ENCODE data around the gene AMDHD2.

AMDHD2 gene, protein sequence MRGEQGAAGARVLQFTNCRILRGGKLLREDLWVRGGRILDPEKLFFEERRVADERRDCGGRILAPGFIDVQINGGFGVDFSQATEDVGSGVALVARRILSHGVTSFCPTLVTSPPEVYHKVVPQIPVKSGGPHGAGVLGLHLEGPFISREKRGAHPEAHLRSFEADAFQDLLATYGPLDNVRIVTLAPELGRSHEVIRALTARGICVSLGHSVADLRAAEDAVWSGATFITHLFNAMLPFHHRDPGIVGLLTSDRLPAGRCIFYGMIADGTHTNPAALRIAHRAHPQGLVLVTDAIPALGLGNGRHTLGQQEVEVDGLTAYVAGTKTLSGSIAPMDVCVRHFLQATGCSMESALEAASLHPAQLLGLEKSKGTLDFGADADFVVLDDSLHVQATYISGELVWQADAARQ

GRCh38 chr16:2520097-2520783 is at the start of gene AMDHD2:
AMDHD2 (plus strand) TSS chr16:2520371; CDS start chr16:2520459, 88 bp downstream.
- Histone ChIP-seq H4K20me1 (peaks cover 58 to 92% (median 69%) of the 10 kb centered on the region in 11 experiments), H3K36me3 (peaks cover 35 to 68% (median 54%) of the 10 kb centered on the region in 11 experiments), H3K9me3 (replicated peaks in 1 of 11) (no peaks in the 10 kb centered on the region), H3K4me1 (peaks cover 42 to 85% (median 57%) of the 10 kb centered on the region in 10 experiments), H3K27ac (peak within 1 kb of the TSS; percentile 67 to 99 (median 80); a peak in 20 of 22 replicates), H3K4me2 (peak within 1 kb of the TSS; percentile 93 to 100 (median 97)), H3K27me3 (no peaks in the 10 kb centered on the region), H3K4me3 (peak within 1 kb of the TSS; percentile 63 to 99 (median 72)), H3K9ac (peak within 1 kb of the TSS; percentile 82 to 100 (median 97))
- TF ChIP-seq Cebpa-rat (IDR thresholded peaks at IDR 0.05), result no peak

DNA sequence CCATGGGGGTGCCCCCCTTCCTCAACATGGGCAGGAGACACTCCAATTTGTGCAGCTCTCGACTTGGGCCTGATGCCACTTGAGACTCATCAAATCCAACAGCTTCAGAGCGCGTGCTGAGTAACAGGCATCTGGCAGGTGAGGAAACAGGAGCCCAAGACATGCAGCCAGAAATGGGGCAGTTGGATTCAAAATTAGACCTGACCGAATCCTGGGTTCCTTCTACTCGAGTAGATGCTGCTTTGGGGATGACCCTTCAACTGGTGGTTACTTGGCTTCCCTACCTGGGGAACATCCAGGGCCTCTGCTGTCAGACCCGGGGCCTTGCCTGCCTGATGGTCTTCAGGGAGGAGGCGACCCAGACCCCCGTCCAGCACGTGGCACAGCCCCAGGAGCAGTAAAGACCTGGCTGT is 49.6 kb upstream of the AMDHD2 start:
- Histone ChIP-seq H3K4me2 (peak overlapping the region; percentile 85 to 100 (median 100); a peak in 20 of 22 replicates), H4K20me1 (peaks cover 8 to 71% (median 38%) of the 10 kb centered on the region in 11 experiments; a peak in 20 of 22 replicates), H3K9me3 (replicated peaks in 1 of 11) (no peaks in the 10 kb centered on the region), H3K9ac (peak overlapping the region in 5 of 11 experiments; percentile 63 to 81 (median 76); a peak in 8 of 22 replicates), H3K27me3 (peaks cover 0 to 69% (median 0%) of the 10 kb centered on the region in 11 experiments; a peak in 8 of 22 replicates), H3K4me1 (peaks cover 52 to 90% (median 78%) of the 10 kb centered on the region in 10 experiments), H3K36me3 (no peaks in the 10 kb centered on the region), H3K4me3 (peak overlapping the region in 1 of 10 experiments; percentile 84; a peak in 2 of 20 replicates), H3K27ac (peak overlapping the region in 1 of 11 experiments; percentile 31; a peak in 1 of 22 replicates)
- TF ChIP-seq Cebpa-rat (IDR thresholded peaks at IDR 0.05), result no peak

- Histone ChIP-seq H3K4me1 (peaks cover 58 to 90% (median 80%) of the 10 kb centered on the region in 10 experiments), H3K36me3 (0 out of 22 replicates have a peak, but pooled peaks cover 0 to under 1% (median 0%) of the 10 kb centered on the region in 11 experiments), H4K20me1 (peaks cover 8 to 71% (median 38%) of the 10 kb centered on the region in 11 experiments; a peak in 20 of 22 replicates), H3K4me2 (peak within 1 kb of the TSS; percentile 97 to 100 (median 100)), H3K27me3 (peaks cover 0 to 69% (median 0%) of the 10 kb centered on the region in 11 experiments; a peak in 8 of 22 replicates), H3K9ac (peak within 1 kb of the TSS; percentile 20 to 81 (median 63); a peak in 19 of 22 replicates), H3K4me3 (peak within 1 kb of the TSS; percentile 21 to 84 (median 50); a peak in 19 of 20 replicates), H3K27ac (peak within 1 kb of the TSS in 8 of 11 experiments; percentile 46 to 67 (median 60); a peak in 16 of 22 replicates), H3K9me3 (replicated peaks in 1 of 11) (no peaks in the 10 kb centered on the region)
- no peak for TF ChIP-seq Cebpa-rat (IDR thresholded peaks at IDR 0.05)
Measured at GRCh38 chr16:2471016-2471652, 49.0 kb upstream of the AMDHD2 start, which contains the start of gene NTN3. NTN3 (plus strand) TSS chr16:2471297; CDS start chr16:2471702, 405 bp downstream.

DNA sequence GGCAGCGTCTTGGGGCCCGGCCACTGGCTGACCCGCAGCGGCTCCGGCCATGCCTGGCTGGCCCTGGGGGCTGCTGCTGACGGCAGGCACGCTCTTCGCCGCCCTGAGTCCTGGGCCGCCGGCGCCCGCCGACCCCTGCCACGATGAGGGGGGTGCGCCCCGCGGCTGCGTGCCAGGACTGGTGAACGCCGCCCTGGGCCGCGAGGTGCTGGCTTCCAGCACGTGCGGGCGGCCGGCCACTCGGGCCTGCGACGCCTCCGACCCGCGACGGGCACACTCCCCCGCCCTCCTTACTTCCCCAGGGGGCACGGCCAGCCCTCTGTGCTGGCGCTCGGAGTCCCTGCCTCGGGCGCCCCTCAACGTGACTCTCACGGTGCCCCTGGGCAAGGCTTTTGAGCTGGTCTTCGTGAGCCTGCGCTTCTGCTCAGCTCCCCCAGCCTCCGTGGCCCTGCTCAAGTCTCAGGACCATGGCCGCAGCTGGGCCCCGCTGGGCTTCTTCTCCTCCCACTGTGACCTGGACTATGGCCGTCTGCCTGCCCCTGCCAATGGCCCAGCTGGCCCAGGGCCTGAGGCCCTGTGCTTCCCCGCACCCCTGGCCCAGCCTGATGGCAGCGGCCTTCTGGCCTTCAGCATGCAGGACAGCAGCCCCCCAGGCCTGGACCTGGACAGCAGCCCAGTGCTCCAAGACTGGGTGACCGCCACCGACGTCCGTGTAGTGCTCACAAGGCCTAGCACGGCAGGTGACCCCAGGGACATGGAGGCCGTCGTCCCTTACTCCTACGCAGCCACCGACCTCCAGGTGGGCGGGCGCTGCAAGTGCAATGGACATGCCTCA is 48.3 kb upstream of the AMDHD2 start:
- H3K4me1 ChIP-seq, result peaks cover 64 to 90% (median 82%) of the 10 kb centered on the region in 10 experiments
- H4K20me1 ChIP-seq, result peaks cover 14 to 71% (median 41%) of the 10 kb centered on the region in 11 experiments; a peak in 20 of 22 replicates
- H3K9ac ChIP-seq, result peak overlapping the region; percentile 20 to 81 (median 63); a peak in 19 of 22 replicates
- no peaks in the 10 kb centered on the region for H3K9me3 ChIP-seq (replicated peaks in 1 of 11)
- peak overlapping the region in 8 of 11 experiments; percentile 46 to 67 (median 60); a peak in 16 of 22 replicates for H3K27ac ChIP-seq
- peak overlapping the region; percentile 97 to 100 (median 100) for H3K4me2 ChIP-seq
- H3K27me3 ChIP-seq, result peaks cover 0 to 65% (median 0%) of the 10 kb centered on the region in 11 experiments; a peak in 8 of 22 replicates
- no peak for TF ChIP-seq Cebpa-rat (IDR thresholded peaks at IDR 0.05)
- H3K4me3 ChIP-seq, result peak overlapping the region; percentile 21 to 84 (median 50); a peak in 19 of 20 replicates
- peaks cover 0 to 8% (median 0%) of the 10 kb centered on the region in 11 experiments; a peak in 2 of 22 replicates for H3K36me3 ChIP-seq

GRCh38 chr16:2472488-2472864 is 47.7 kb upstream of the AMDHD2 start:
- Histone ChIP-seq H3K27ac (no peak overlapping the region), H3K27me3 (peaks cover 0 to 59% (median 0%) of the 10 kb centered on the region in 11 experiments; a peak in 8 of 22 replicates), H3K9ac (peak overlapping the region in 5 of 11 experiments; percentile 71 to 96 (median 90); a peak in 5 of 22 replicates), H3K36me3 (peaks cover 0 to 12% (median 0%) of the 10 kb centered on the region in 11 experiments; a peak in 4 of 22 replicates), H3K4me3 (peak overlapping the region in 3 of 10 experiments; percentile 51 to 84 (median 54); a peak in 2 of 20 replicates), H4K20me1 (peaks cover 19 to 71% (median 42%) of the 10 kb centered on the region in 11 experiments; a peak in 20 of 22 replicates), H3K4me2 (peak overlapping the region; percentile 97 to 100 (median 100); a peak in 21 of 22 replicates), H3K9me3 (replicated peaks in 1 of 11) (no peaks in the 10 kb centered on the region), H3K4me1 (peaks cover 65 to 90% (median 82%) of the 10 kb centered on the region in 10 experiments)
- no peak for TF ChIP-seq Cebpa-rat (IDR thresholded peaks at IDR 0.05)

DNA sequence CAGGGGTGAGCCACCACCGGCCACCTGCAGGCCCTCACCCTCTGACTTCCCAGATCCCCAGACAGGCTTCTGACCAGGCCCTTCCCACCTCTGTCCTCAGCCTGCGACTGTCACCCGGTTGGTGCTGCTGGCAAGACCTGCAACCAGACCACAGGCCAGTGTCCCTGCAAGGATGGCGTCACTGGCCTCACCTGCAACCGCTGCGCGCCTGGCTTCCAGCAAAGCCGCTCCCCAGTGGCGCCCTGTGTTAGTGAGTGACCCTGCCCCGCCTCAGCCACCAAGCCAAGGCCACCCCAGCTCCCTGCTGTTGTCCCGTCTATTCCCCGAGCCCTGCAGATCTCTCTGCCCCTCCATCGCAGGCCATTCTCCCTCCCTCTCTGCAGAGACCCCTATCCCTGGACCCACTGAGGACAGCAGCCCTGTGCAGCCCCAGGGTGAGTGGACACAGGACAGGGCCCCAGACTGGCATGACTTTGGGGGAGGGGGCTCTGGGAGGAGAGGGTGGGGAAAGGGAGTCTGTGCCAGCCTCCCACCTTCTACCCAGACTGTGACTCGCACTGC is 47.2 kb upstream of the AMDHD2 start:
- Histone ChIP-seq H3K4me2 (peak overlapping the region; percentile 97 to 100 (median 100)), H3K36me3 (peaks cover 0 to 15% (median 0%) of the 10 kb centered on the region in 11 experiments; a peak in 7 of 22 replicates), H3K9me3 (replicated peaks in 1 of 11) (no peaks in the 10 kb centered on the region), H4K20me1 (peaks cover 19 to 75% (median 47%) of the 10 kb centered on the region in 11 experiments; a peak in 20 of 22 replicates), H3K4me3 (peak overlapping the region; percentile 74 to 95 (median 84); a peak in 17 of 20 replicates), H3K27ac (peak overlapping the region in 2 of 11 experiments; percentile 94; a peak in 1 of 22 replicates), H3K9ac (peak overlapping the region in 9 of 11 experiments; percentile 43 to 96 (median 93); a peak in 14 of 22 replicates), H3K4me1 (peaks cover 67 to 90% (median 82%) of the 10 kb centered on the region in 10 experiments), H3K27me3 (peaks cover 0 to 54% (median 0%) of the 10 kb centered on the region in 11 experiments; a peak in 8 of 22 replicates)
- no peak for TF ChIP-seq Cebpa-rat (IDR thresholded peaks at IDR 0.05)
